ENCODE measurements around the gene ZNF536. TPM values are rescaled to one million over a fixed set of nuclear protein-coding genes. Genes with fewer than 3 reads are reported as not detected.

The ZNF536 gene
- total and polyA plus RNA-seq, 10 of the 15 experiments (the other 5 are each of a cell fraction or from before 2014, with no cell fraction given), result not detected

- no peaks in the 10 kb centered on the region for H3K4me1 ChIP-seq (ENCODE audit: control insufficient read depth, insufficient read depth, low read length)
- H3K9me3 ChIP-seq (replicated peaks; ENCODE audit: control insufficient read depth, insufficient read depth, low read length), result no peaks in the 10 kb centered on the region
- ChIA-PET RAD21 (ENCODE audit: unreplicated experiment) (no interaction called here), CTCF (no interaction called here), POLR2A (no interaction called here), SMC1A (ENCODE audit: uncharacterized antibody, unreplicated experiment) (no interaction called here)
- DNase-seq (ENCODE audit: low read depth, low spot score), result no peak
- H3K27me3 ChIP-seq (replicated peaks in 1 of 2; ENCODE audit: control insufficient read depth in 2 of 2, insufficient read depth in 2 of 2, low read length in 1 of 2), result no peaks in the 10 kb centered on the region
- no peak overlapping the region for H3K4me2 ChIP-seq (ENCODE audit: control insufficient read depth, insufficient read depth)
- in situ Hi-C loops (cut with MboI), result no loop called here
- no peaks in the 10 kb centered on the region for H3K36me3 ChIP-seq (ENCODE audit: control insufficient read depth in 2 of 2, insufficient read depth in 2 of 2, low read length in 1 of 2)
- H4K20me1 ChIP-seq (ENCODE audit: control insufficient read depth, insufficient read depth), result no peaks in the 10 kb centered on the region
- ATAC-seq, result no peak
- intact Hi-C loops (cut with micrococcal nuclease; ENCODE audit: unreplicated experiment), result no loop called here
- no peak overlapping the region for H3K9ac ChIP-seq (ENCODE audit: control insufficient read depth, insufficient read depth, low read length)
- FAIRE-seq, result no peak
- no peak overlapping the region for H3K27ac ChIP-seq (ENCODE audit: control insufficient read depth, insufficient read depth)
- H3K79me2 ChIP-seq (ENCODE audit: control insufficient read depth, insufficient read depth, low read length), result no peaks in the 10 kb centered on the region
- H3K4me3 ChIP-seq, result no peak overlapping the region
- no TSS peak for BruUV-seq (replicated peaks)
- no peak overlapping the region for H2AFZ ChIP-seq (ENCODE audit: control insufficient read depth, low read depth, low read length)
- 0% methylated on average over 3 of the region's 3 CpGs for WGBS (ENCODE audit: insufficient coverage, insufficient replicate concordance, low lambda C conversion rate, missing lambda C conversion rate)
- TF ChIP-seq TBL1XR1 (IDR thresholded peaks at IDR 0.05; ENCODE audit: low read depth, low read length) (no peak), CREM (IDR thresholded peaks at IDR 0.05; ENCODE audit: low read depth) (no peak), ZSCAN29 (IDR thresholded peaks at IDR 0.05) (no peak), GABPA (IDR thresholded peaks at IDR 0.05; ENCODE audit: low read depth) (no peak), IRF4 (IDR thresholded peaks at IDR 0.05; ENCODE audit: low read depth, low read length) (no peak), ZNF217 (IDR thresholded peaks at IDR 0.05) (no peak), HDAC6 (IDR thresholded peaks at IDR 0.05; ENCODE audit: unreplicated experiment) (no peak), HDGF (IDR thresholded peaks at IDR 0.05) (no peak), HDAC2 (IDR thresholded peaks at IDR 0.05) (no peak), CEBPZ (IDR thresholded peaks at IDR 0.05; ENCODE audit: low read depth, low read length) (no peak), ZBTB4 (CRISPR knock-in tag; IDR thresholded peaks at IDR 0.05) (no peak), POLR2AphosphoS5 (IDR thresholded peaks at IDR 0.05; ENCODE audit: low read length) (no peak), SRF (IDR thresholded peaks at IDR 0.05; ENCODE audit: low read depth in 2 of 2, low read length in 2 of 2) (no peak), NRF1 (conservative IDR thresholded peaks at IDR 0.05; ENCODE audit: low read depth, low read length) (no peak), TCF7 (IDR thresholded peaks at IDR 0.05; ENCODE audit: borderline replicate concordance) (no peak), GATAD2B (conservative IDR thresholded peaks at IDR 0.05; ENCODE audit: low read depth) (no peak)
- TF ChIP-seq, protein P1, sequence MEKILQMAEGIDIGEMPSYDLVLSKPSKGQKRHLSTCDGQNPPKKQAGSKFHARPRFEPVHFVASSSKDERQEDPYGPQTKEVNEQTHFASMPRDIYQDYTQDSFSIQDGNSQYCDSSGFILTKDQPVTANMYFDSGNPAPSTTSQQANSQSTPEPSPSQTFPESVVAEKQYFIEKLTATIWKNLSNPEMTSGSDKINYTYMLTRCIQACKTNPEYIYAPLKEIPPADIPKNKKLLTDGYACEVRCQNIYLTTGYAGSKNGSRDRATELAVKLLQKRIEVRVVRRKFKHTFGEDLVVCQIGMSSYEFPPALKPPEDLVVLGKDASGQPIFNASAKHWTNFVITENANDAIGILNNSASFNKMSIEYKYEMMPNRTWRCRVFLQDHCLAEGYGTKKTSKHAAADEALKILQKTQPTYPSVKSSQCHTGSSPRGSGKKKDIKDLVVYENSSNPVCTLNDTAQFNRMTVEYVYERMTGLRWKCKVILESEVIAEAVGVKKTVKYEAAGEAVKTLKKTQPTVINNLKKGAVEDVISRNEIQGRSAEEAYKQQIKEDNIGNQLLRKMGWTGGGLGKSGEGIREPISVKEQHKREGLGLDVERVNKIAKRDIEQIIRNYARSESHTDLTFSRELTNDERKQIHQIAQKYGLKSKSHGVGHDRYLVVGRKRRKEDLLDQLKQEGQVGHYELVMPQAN (conservative IDR thresholded peaks at IDR 0.05), result no peak
These were observed 115.0 kb downstream of the ZNF536 start for GRCh38 chr19:30487178-30487577.
